SIG-M5 treated with dmso at 0.1 percent for 504 hours (cell line): ENCODE measurements around the gene CEP68.
"Not testable (repeated sequence)": the region's sequence is repeated elsewhere in the genome, so short reads cannot be mapped to it uniquely, and the experiment has no call there.

Source experiments
- DNase-seq: peaks from one replicate; lab custom pipeline; 2025; ENCODE audit not compliant: unreplicated experiment; lab: John Stamatoyannopoulos, UW

The CEP68 gene

DNA sequence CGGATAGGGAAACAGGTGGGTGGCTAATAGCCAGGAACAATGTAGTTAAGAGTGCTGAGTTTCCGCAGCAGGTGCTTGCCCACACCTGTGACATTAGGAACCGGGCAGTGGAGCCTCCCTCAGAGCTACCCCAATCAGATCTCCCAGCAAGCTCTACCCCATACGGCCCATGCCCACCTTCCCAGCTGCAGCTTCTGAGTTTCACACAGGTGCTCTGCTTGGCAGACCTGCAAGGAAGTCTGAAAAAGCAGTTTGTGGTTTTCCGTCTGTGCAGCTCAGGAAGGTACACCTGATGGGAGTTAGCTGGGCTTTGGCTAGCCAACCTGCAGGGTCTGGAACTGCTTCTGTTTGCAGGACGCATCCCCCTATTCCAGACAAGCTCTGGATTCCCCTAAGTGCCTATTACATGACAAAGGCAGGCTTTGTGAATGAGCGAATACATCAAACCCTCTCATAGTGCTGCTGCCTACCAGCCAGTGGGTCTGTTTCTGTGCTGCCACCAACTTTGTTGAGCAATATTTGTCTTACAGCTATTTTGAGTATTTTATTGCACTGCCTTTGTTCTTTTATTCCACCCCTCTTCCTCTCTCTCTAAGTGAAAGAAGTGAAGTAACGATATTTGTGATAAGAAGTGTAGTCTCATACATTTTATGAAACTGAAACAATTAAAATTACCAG is 24.7 kb upstream of the CEP68 start:
- peak; percentile 91 for DNase-seq

- DNase-seq: no peak
These were observed 23.9 kb upstream of the CEP68 start for GRCh38 chr2:65032019-65032975.

GRCh38 chr2:65033178-65033577 is 23.0 kb upstream of the CEP68 start:
- DNase-seq: peak; percentile 22

- DNase-seq: not testable (repeated sequence)
These were observed 22.5 kb upstream of the CEP68 start for GRCh38 chr2:65033667-65034066.

DNA sequence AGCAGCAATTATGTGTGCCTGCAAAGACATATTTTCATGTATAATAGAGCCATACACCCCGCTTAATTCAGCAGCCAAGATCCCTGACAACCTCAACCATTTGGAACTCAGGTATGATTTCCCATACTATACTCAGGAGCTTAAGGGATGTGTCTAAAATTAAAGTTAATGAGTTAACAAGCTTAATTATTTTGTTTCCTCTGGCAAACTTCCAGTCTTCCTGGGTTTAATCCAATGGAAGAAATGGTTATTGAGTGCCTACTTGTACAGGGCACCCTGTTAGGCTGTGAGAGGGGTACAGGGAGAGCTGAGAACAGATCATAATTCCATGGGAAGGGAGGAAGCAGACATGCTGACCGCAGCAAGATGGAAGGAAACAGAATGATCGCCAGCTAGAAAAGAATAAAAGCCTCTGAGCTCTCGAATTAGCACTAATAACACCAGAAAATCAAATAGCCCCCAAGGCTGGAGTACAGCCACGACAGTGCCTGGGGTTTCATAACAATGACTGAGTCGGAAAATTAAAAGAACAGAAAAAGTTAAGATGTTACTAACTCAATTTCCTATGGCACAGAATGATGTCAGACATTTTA is 20.8 kb upstream of the CEP68 start:
- DNase-seq: no peak

DNA sequence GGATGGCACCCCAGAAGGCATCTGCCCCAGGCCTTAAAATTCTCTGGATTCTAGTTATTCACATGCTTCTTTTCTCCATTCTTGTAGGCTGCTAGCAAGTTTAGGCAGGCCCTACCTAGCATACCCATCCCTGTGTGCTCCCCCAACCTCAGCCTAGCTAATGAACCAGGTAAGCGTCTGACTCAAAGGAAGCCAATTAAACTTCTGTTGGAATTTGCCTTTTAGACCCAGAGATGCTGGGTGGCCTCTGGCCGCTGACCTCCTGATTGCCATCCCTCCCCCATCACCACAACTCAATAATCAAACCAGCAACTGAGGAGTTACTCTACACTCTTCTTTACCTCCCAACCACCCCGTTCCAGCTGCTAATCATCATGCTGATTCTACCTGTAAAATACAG is 19.0 kb upstream of the CEP68 start:
- no peak for DNase-seq

DNA sequence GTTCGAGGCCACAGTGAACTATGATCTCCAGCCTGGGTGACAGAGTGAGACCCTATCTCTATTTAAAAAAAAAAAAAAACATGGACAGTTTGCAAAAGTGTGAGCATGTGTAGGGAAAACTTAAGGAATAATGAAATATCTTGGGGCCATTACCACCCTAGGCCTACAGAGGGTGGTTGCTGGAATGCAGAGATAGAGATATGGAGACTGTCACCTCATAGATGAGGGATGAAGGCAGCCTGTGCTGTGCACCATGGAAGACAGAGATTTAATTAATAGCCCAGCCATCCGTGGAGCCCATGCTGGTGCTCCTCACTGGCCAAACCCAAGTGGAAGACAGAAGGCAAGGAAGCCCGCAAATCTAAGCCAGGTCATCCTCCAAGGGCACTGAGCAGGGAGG is 16.6 kb upstream of the CEP68 start:
- no peak for DNase-seq

GRCh38 chr2:65040400-65041261 is 15.6 kb upstream of the CEP68 start:
- DNase-seq: peak; percentile 83

DNA sequence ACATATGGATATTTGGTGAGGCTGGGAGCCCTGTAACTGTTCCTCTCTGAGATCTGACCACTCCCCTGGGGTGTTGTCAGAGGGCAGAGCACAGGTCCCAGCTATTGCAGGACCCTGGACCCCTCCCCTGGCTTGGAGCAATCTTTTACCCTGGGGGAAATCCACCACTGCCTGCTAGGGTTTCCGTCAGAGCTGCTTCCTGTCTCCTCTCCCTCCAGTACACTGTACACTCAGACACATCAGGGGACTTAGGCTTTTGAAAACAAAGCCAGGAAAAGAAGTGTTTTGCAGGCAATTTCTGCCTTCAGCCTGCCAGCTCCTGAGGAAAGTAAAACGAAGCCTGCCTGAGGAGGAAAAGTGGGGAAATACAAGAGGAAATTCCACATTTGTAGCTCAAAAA is 13.2 kb upstream of the CEP68 start:
- no peak for DNase-seq

DNA sequence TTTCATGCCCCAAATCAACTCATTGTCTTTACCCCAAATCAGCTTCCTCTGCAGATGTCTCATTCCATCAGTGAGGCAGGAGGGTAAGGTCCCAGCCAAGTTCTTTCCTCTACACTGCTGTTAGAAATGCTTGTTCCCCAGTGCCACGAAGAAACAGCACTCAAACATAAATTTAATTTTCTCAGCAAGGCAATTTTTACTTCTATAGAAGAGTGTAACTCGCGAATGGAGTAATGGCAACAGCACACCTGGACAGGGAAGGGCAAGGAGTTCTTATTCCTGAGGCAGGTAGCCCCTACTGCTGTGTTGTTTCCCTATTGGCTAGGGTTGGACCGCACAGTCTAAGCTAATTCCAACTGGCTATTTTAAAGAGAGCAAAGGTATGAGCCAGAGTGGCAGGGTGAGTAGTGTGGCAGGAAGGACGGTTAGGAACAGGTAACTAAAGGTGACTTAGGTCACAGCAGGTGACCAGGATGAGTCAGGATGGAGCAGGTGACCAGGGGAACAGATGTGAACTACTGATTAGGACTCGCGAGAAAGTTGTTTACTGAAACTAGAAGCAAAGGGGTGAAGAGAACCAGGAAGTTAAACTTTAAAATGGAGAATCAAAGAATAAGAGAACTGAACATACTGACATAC is 12.0 kb upstream of the CEP68 start:
- no peak for DNase-seq

DNA sequence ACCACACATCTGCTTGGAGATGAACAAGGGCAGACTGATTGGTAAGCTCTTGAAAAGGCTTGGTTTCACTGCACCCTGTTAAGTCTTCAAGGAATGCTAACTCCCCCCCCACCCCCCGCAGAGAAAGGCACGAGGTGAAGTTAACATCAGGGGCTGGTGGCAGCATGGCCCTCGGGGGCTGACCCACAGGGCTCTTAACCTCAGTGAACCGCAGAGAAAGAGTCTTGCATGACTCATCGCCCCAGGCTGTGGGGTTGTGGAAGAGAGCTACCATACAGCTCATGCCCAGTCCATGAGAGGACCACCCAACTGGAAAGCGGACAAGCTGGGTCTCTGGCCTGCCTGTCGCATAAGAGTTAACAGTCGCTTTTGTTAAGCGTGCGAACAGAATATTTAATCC is 10.6 kb upstream of the CEP68 start:
- no peak for DNase-seq

- DNase-seq: no peak
These were observed 9.4 kb upstream of the CEP68 start for GRCh38 chr2:65046633-65047407.

GRCh38 chr2:65049010-65049639 is 7.1 kb upstream of the CEP68 start:
- no peak for DNase-seq

DNA sequence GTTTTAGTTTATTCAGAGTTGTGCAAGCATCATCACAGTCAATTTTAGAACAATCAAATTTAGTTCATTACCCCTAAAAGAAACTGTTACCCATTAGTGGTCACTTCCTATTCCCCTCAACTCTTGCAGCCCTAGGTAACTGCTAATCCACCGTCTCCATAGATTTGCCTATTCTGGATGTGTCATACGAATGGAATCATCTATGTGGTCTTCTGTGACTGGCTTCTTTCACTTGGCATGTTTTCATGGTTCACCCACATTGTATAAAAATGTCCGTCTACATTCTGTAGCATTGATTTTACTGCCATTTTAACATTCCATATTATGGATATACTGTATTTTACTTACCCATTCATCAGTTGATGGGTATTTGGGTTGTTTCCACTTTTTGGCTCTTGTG is 5.3 kb upstream of the CEP68 start:
- no peak for DNase-seq

GRCh38 chr2:65053199-65053598 is 3.0 kb upstream of the CEP68 start:
- DNase-seq: peak; percentile 88

GRCh38 chr2:65054749-65055421 is 1.3 kb upstream of the CEP68 start:
- DNase-seq: no peak

DNA sequence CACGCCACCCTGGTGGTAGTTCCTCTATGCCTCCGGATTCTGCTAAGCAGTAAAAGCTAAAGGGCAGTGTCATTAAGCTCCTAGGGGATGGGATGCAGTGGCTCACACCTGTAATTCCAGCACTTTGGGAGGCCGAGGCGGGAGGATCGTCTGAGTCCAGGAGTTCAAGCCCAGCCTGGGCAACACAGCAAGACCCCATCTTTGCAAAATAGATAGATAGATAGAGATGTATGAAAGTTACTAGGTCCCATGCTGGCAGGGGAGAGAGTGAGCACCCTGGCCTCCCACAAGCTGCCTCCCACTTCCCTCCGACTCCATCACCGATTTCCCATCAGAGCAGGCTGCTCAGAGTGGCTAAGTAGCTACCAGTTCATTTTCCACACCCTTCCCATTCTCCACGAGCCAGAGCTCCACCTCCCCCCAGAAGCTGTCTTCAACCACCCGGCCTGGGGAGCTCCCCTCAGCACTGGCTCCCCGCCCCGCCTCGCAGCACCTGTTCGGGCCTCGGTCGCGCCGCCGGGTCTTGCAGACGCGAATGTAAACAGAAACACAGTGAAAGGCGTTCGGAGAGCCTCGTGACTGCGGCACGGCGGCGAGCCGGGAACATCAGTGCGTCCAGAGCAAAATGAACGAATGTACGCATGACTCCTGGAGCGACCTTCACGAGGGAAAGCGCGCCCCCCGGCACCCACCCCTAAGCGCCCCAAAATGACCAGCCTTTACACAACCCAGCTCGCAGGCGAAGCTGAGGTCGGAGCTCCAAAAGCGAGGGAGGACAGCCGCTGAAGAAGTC is 598 bp upstream of the CEP68 start:
- DNase-seq: peak; percentile 73

DNA sequence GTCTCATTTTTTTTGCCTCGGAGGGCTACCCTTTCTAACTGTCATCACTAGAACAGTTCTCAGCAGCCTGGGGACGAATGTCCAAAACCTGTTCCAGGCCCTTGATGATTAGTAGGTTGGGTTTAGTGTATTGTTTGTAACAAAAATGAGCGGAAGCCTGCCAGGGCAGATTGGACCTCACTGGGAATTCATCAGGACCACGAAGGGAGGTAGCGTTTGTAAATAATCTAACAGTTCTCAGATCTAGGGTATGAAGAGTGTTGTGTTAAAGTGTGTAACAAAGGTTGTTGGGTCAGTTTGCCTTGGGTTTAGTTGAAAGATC is 799 bp downstream of the CEP68 start:
- DNase-seq: no peak
